Measurements from ENCODE around the gene DPYD. TPM values are rescaled to one million over a fixed set of nuclear protein-coding genes. Genes with fewer than 3 reads are reported as not detected.

DPYD gene
- total RNA-seq, 1 experiment from 2014 or later, result 0.46 TPM

DNA sequence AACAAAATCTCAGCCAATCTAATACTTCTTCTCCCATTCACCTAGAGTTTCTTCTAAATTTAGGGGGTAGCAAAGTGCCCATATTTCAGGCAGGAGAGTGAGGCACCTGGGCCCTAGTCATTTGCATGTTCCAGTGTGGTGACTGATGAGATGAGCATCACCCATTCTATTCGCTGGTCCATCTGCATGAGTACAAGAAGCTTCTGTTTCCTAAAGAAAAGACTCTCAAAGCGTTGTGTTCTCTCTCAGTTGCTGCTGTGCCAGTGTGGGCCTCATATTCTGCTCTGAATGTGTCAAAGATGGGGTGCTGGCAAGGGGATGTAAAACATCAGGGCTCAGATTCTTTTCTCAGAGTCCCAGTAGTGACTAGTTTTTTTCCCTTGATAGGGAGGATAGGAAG, 16.1 kb upstream of the DPYD start (continued):
- TF ChIP-seq, protein P1, sequence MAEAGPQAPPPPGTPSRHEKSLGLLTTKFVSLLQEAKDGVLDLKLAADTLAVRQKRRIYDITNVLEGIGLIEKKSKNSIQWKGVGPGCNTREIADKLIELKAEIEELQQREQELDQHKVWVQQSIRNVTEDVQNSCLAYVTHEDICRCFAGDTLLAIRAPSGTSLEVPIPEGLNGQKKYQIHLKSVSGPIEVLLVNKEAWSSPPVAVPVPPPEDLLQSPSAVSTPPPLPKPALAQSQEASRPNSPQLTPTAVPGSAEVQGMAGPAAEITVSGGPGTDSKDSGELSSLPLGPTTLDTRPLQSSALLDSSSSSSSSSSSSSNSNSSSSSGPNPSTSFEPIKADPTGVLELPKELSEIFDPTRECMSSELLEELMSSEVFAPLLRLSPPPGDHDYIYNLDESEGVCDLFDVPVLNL (CRISPR knock-in tag; IDR thresholded peaks at IDR 0.05; ENCODE audit: borderline replicate concordance, low read depth), result no peak
- no peak for TF ChIP-seq JUN (CRISPR knock-in tag; IDR thresholded peaks at IDR 0.05)

DNA sequence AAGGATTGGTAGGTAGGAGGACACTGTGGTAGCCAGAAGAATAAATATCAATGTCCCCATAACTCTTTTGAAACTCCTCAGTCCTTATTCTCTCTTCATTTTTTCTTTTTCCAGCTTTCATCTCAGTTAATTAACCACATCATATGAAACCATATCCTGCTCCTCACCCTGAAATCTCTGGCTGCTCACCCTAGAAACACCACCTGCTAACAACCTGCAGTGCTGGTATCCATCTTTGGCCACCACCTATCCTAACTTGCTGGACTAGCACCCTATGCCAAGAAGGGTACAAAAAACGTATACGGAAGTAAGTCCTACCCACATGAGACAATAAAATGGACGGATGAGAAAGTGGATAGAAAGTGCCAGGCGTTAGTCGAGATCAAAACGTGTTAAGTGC, 13.7 kb upstream of the DPYD start:
- H3K4me1 Mint-ChIP-seq, result peaks cover 6% of the 10 kb centered on the region

DNA sequence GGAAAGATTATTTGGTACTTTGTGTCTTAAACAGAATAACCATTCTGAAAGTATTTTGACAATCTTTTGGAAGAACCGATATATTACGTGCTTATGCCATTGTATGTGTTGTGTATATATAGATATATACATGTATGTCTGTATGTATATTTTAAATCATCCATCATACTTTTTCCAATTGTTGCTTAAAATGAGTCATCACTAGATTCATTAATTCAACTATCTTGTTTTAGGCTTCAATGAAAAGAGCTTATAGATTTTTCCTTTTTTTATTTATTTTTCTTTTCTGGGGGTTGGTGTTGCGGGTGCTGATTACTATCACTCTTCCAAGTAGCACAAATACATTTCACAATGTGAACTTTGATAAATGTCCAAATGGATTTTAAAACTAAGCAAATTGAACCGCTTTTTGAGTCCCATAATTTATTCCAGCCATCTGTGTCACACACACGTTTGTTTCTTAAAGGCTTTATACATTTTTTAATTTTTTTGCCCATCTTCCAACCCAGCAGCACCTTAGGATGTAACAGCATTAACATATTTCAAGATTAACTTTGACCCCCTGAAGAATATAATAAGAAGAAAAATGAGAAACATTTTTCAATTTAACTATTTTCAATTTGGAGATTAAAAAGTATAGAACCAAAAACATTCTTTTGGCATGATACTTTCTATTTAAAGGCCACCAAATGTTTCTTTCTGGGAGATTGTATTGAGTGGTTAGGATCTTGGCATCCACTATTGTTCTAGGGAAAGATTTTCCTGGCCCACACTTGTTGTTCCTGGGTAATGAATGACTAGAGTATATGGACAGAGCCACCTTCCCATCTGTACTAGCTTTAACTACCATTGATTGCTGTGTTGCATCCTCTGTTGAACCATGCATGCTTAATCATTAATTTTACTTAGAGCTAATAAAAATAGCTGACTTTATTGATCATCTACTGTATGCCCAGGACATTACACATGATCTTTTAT, 9.3 kb upstream of the DPYD start:
- Mint-ChIP-seq H3K4me1 (peaks cover 9% of the 10 kb centered on the region), H3K27ac (no peak overlapping the region), H3K27me3 (ENCODE audit: low read depth) (no peaks in the 10 kb centered on the region; the same call in 1 of the 2 replicates), H3K36me3 (no peaks in the 10 kb centered on the region), H3K9me3 (no peaks in the 10 kb centered on the region), H3K4me3 (no peak overlapping the region)
- POLR2A ChIA-PET, result no interaction called here
- CTCF ChIA-PET, result no interaction called here
- ATAC-seq, result no peak
- no peak for DNase-seq (ENCODE audit: low spot score)
- TF ChIP-seq TEAD1 (CRISPR knock-in tag; IDR thresholded peaks at IDR 0.05), result no peak
- TF ChIP-seq ZNF232 (CRISPR knock-in tag; IDR thresholded peaks at IDR 0.05), result no peak
- TF ChIP-seq TEAD4 (CRISPR knock-in tag; IDR thresholded peaks at IDR 0.05), result no peak
- no peak for TF ChIP-seq RORB (CRISPR knock-in tag; IDR thresholded peaks at IDR 0.05)
- no peak for TF ChIP-seq GABPB1 (CRISPR knock-in tag; IDR thresholded peaks at IDR 0.05)
- TF ChIP-seq, protein P2, sequence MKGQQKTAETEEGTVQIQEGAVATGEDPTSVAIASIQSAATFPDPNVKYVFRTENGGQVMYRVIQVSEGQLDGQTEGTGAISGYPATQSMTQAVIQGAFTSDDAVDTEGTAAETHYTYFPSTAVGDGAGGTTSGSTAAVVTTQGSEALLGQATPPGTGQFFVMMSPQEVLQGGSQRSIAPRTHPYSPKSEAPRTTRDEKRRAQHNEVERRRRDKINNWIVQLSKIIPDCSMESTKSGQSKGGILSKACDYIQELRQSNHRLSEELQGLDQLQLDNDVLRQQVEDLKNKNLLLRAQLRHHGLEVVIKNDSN (CRISPR knock-in tag; IDR thresholded peaks at IDR 0.05), result no peak
- TF ChIP-seq, protein P3, sequence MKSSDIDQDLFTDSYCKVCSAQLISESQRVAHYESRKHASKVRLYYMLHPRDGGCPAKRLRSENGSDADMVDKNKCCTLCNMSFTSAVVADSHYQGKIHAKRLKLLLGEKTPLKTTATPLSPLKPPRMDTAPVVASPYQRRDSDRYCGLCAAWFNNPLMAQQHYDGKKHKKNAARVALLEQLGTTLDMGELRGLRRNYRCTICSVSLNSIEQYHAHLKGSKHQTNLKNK (CRISPR knock-in tag; IDR thresholded peaks at IDR 0.05), result no peak

More for the DNA sequence above, 13.7 kb upstream of the DPYD start:
- no peak for TF ChIP-seq TCF7 (CRISPR knock-in tag; IDR thresholded peaks at IDR 0.05; ENCODE audit: low read depth)
- TF ChIP-seq CREB1 (CRISPR knock-in tag; IDR thresholded peaks at IDR 0.05), result no peak
- TF ChIP-seq, protein P4, sequence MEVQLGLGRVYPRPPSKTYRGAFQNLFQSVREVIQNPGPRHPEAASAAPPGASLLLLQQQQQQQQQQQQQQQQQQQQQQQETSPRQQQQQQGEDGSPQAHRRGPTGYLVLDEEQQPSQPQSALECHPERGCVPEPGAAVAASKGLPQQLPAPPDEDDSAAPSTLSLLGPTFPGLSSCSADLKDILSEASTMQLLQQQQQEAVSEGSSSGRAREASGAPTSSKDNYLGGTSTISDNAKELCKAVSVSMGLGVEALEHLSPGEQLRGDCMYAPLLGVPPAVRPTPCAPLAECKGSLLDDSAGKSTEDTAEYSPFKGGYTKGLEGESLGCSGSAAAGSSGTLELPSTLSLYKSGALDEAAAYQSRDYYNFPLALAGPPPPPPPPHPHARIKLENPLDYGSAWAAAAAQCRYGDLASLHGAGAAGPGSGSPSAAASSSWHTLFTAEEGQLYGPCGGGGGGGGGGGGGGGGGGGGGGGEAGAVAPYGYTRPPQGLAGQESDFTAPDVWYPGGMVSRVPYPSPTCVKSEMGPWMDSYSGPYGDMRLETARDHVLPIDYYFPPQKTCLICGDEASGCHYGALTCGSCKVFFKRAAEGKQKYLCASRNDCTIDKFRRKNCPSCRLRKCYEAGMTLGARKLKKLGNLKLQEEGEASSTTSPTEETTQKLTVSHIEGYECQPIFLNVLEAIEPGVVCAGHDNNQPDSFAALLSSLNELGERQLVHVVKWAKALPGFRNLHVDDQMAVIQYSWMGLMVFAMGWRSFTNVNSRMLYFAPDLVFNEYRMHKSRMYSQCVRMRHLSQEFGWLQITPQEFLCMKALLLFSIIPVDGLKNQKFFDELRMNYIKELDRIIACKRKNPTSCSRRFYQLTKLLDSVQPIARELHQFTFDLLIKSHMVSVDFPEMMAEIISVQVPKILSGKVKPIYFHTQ (CRISPR knock-in tag; IDR thresholded peaks at IDR 0.05), result no peak
- no peak for TF ChIP-seq ZNF219 (CRISPR knock-in tag; IDR thresholded peaks at IDR 0.05; ENCODE audit: borderline replicate concordance)
- TF ChIP-seq PRRX2 (CRISPR knock-in tag; IDR thresholded peaks at IDR 0.05), result no peak
- no peak for TF ChIP-seq FOXJ3 (CRISPR knock-in tag; IDR thresholded peaks at IDR 0.05; ENCODE audit: borderline replicate concordance)
- no peak for TF ChIP-seq ETV6 (CRISPR knock-in tag; IDR thresholded peaks at IDR 0.05)
- POLR2A ChIA-PET, result no interaction called here
- H3K36me3 Mint-ChIP-seq, result no peaks in the 10 kb centered on the region
- no peaks in the 10 kb centered on the region for H3K9me3 Mint-ChIP-seq
- CTCF ChIA-PET, result no interaction called here
- H3K4me3 Mint-ChIP-seq, result no peak overlapping the region
- DNase-seq (ENCODE audit: low spot score) (no peak), ATAC-seq (no peak)
- H3K27ac Mint-ChIP-seq, result no peak overlapping the region
- H3K27me3 Mint-ChIP-seq (ENCODE audit: low read depth), result no peaks in the 10 kb centered on the region; the same call in 1 of the 2 replicates

Data from WTC11 (cell line).